22Rv1 (cell line): ENCODE measurements around the gene LYPD6B.
A peak's percentile ranks its signal among the peaks of the same experiment; 100 is the strongest.

Experiments used
- H3K27ac ChIP-seq: fragments of 450-650 bp; 2 replicates; pipeline ENCODE4 v1.5.1; 2017
- ZFX ChIP-seq: fragments of 450-650 bp; IDR thresholded peaks from 2 replicates; pipeline ENCODE4 v1.6.1; 2017; ENCODE audit warnings: antibody characterized with exemption, borderline replicate concordance
- TF ChIP-seq, protein P1 (sequence below): fragments of 450-650 bp; IDR thresholded peaks from 2 replicates; pipeline ENCODE4 v1.5.1; 2017; ENCODE audit warnings: mild to moderate bottlenecking

LYPD6B gene

DNA sequence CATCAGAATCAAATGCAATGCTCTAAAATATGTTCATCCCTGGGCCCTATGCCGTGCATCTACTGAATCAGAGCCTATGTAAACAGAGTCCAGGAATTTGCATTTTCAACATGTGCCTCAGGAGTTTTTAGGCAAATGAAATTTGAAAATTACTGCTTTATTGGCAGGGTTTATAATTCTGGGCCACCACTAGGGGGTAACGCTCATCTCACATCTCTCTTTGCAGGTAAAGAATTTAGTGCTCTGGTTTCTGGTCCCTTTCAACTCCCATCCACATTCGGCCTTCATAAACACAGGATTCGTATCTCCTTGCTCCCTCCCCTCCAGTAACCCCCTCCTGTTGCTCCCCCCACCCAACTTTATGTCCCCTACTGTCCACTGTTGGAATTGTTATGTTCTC is 49.3 kb downstream of the LYPD6B start:
- TF ChIP-seq, protein P1, sequence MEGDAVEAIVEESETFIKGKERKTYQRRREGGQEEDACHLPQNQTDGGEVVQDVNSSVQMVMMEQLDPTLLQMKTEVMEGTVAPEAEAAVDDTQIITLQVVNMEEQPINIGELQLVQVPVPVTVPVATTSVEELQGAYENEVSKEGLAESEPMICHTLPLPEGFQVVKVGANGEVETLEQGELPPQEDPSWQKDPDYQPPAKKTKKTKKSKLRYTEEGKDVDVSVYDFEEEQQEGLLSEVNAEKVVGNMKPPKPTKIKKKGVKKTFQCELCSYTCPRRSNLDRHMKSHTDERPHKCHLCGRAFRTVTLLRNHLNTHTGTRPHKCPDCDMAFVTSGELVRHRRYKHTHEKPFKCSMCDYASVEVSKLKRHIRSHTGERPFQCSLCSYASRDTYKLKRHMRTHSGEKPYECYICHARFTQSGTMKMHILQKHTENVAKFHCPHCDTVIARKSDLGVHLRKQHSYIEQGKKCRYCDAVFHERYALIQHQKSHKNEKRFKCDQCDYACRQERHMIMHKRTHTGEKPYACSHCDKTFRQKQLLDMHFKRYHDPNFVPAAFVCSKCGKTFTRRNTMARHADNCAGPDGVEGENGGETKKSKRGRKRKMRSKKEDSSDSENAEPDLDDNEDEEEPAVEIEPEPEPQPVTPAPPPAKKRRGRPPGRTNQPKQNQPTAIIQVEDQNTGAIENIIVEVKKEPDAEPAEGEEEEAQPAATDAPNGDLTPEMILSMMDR = peak; percentile 41
- no peak for TF ChIP-seq ZFX
- no peak overlapping the region for H3K27ac ChIP-seq

DNA sequence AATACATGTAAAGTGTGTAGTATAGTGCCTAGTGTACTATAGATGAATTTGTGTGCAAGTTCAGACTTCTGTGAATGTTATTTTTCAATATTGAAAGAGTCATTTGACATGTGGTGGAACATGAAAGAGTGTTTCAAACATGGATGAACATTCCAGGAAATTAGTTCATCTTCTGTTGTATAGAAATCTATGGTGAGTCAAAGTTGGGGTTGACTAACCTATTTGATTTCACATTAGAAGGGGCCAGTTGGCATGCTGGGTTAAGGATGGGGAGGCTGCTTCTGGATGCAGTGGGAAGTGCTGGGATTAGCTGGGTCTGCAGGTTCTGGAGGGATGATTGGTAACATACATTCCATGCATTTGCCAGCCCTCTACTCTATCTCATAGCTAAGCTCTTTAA is 50.6 kb downstream of the LYPD6B start:
- TF ChIP-seq ZFX = no peak
- TF ChIP-seq, protein P1 = no peak
- H3K27ac ChIP-seq = no peak overlapping the region

DNA sequence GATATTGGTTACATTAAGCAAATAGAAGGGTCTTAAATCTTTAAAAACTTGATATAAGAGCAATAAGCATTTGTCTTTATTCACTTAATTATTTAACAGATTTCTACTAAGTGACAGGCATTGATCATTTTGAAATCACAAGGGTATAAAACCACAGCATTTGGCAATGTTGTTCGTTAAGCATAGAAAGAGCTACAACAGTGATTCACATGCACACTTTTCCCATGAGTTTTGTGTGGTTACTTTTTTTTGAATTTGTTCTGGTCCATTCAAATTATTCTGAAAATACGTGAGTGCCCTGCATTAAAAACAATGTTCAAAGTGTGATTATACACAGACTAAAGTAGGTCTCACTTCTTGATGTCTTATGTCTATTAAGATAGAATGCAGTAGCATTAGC is 52.2 kb downstream of the LYPD6B start:
- no peak overlapping the region for H3K27ac ChIP-seq
- no peak for TF ChIP-seq ZFX
- TF ChIP-seq, protein P1 = no peak

DNA sequence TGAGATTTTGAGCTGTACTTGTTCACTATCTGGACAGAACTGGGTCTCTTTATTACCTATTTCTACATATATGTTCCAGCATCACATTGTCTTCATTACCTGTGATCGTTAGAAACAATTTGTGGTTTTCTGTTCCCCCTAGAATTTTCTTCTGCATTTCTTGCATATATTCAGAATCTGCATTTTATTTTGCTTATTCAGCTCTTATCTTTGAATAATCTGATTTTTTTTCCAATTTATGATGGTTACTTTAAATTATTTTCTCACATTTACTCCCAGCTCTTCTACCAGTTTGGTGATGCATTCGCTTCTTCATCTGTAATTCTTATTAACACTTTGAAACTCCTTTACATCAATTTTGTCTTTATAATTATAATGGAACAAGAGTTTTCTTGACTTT is 55.1 kb downstream of the LYPD6B start:
- H3K27ac ChIP-seq = no peak overlapping the region

DNA sequence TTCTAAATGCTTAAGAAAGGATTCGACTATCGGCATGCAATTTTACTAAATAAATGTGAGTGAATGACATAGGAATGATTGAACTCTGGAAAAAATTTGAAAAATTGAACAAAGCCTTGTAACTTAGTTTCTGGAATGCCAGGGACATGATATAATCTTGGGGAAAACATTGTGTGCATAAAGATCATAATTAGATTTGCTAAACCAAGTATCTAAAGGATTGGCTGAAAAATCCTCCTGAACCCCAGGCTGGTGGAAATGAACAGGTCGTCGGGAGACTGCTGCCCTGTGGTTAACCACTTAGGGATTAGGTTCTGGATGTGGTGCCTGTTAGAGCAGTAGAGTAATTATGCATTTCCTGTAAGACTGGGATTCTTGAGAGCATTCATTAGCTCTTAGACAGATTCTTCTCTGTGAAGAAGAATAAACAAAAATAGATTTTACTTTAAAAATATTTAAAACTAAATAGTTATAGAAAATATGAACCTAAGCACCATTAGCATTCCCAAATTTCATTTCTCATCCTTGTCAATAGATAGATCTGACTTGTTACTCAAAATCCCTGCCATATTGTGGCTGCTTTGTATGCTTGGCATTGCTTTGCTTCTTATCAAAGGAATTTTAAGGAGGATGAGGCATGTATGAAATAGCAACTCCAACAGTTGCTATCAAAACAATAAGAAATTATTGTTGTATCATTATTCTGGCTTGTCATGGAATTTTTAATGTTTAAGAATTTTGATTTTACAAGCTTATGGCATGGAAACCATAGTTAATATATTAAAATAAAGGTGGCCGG is 55.9 kb downstream of the LYPD6B start:
- TF ChIP-seq, protein P1 = no peak
- TF ChIP-seq ZFX = no peak
- H3K27ac ChIP-seq = no peak overlapping the region

More for the DNA sequence above, 55.1 kb downstream of the LYPD6B start:
- TF ChIP-seq ZFX = no peak
- TF ChIP-seq, protein P1 = no peak

DNA sequence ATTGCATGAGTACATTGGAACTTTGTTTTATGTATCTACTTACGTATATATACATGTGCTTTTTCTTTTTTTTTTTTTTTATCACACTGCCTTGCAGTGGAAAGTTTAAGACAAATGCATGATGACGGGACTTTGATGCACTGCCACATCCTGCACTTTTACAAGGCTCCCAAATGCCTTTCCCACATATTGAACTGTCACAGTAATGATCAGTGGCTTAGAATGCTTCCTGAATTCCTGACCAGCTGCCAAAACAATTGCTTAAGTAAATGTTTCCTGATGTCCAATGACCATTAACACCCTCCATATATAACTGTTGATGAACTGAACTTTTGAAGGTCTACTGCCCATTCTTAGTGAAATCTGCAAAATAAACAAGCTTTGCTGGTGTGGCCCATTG is 60.2 kb downstream of the LYPD6B start:
- TF ChIP-seq, protein P1 = no peak
- TF ChIP-seq ZFX = no peak
- no peak overlapping the region for H3K27ac ChIP-seq

DNA sequence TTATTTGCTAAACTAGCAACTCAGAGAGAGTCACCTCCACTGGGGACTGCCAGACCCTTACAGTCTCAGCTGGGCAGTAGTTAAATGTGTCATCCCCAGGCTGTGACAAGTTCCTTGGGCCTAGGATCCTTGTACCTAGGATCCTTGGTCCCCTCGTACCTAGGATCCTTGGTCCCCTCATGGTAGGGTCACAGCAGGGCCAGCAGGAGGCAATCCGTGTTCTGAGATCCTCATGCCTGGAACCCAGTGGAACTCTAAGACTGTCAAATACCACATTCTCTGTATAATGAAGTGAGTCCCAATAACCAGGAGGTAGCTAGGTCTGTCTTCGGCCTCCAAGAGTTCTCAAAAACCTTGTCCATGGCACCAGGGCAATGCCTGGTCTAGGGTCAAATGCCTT is 60.8 kb downstream of the LYPD6B start:
- TF ChIP-seq, protein P1 = no peak
- no peak for TF ChIP-seq ZFX
- no peak overlapping the region for H3K27ac ChIP-seq
